Stimulated activated CD8-positive, alpha-beta memory T cell treated with anti-CD3 and anti-CD28 coated beads, Interleukin-2, amount 100 ng/mL, for 48 hours (primary cell): ENCODE measurements around the gene PSMG4.

ENCODE experiments used
- DNase-seq, 2 donors: peaks; one replicate each; pipeline ENCODE4 v3.0.0-alpha.2; 2020; ENCODE audit warnings: low read depth in 2 of 2

PSMG4 gene

GRCh38 chr6:3290149-3290930 lies 31.6 kb downstream of the PSMG4 start:
- no peak for DNase-seq

GRCh38 chr6:3290931-3291211 lies 32.1 kb downstream of the PSMG4 start:
- DNase-seq: no peak

- no peak for DNase-seq
These were observed 32.6 kb downstream of the PSMG4 start for GRCh38 chr6:3291346-3291745.

- no peak for DNase-seq
These were observed 33.2 kb downstream of the PSMG4 start for GRCh38 chr6:3291987-3292386.

- no peak for DNase-seq
These were observed 33.9 kb downstream of the PSMG4 start for GRCh38 chr6:3292431-3293197.

- DNase-seq: no peak
These were observed 34.8 kb downstream of the PSMG4 start for GRCh38 chr6:3293271-3294155.

- no peak for DNase-seq
These were observed 35.6 kb downstream of the PSMG4 start for GRCh38 chr6:3294396-3294795.

GRCh38 chr6:3294921-3295871 lies 36.4 kb downstream of the PSMG4 start:
- no peak for DNase-seq

- no peak for DNase-seq
These were observed 37.3 kb downstream of the PSMG4 start for GRCh38 chr6:3296078-3296477.

- no peak for DNase-seq
These were observed 37.8 kb downstream of the PSMG4 start for GRCh38 chr6:3296537-3296936.

GRCh38 chr6:3297006-3297405 lies 38.3 kb downstream of the PSMG4 start:
- no peak for DNase-seq

- DNase-seq: no peak
These were observed 39.2 kb downstream of the PSMG4 start for GRCh38 chr6:3297909-3298308.

GRCh38 chr6:3299221-3299620 lies 40.5 kb downstream of the PSMG4 start:
- DNase-seq: no peak

GRCh38 chr6:3301506-3301905 lies 42.8 kb downstream of the PSMG4 start:
- no peak for DNase-seq

- DNase-seq: no peak
These were observed 45.2 kb downstream of the PSMG4 start for GRCh38 chr6:3303795-3304411.

GRCh38 chr6:3304500-3305215 lies 45.9 kb downstream of the PSMG4 start:
- DNase-seq: no peak

- no peak for DNase-seq
These were observed 46.4 kb downstream of the PSMG4 start for GRCh38 chr6:3305216-3305565.

GRCh38 chr6:3305831-3306230 lies 47.1 kb downstream of the PSMG4 start:
- no peak for DNase-seq

GRCh38 chr6:3306848-3307247 lies 48.1 kb downstream of the PSMG4 start:
- DNase-seq: no peak

- DNase-seq: no peak
These were observed 48.7 kb downstream of the PSMG4 start for GRCh38 chr6:3307436-3307835.
